ENCODE results near the gene THSD7A. TPM values are rescaled to one million over a fixed set of nuclear protein-coding genes. Genes with fewer than 3 reads are reported as not detected.
A peak's percentile ranks its signal among the peaks of the same experiment; 100 is the strongest.

Gene THSD7A
- total and polyA plus RNA-seq, 4 donors: 0.15 to 2.7 (median 1.9) TPM

GRCh38 chr7:11410656-11411644 lies 421.0 kb downstream of the THSD7A start:
- Histone ChIP-seq H3K9me3 (ENCODE audit: control insufficient read depth in 4 of 4, low read length in 3 of 4) (peaks cover 0 to 6% (median 4%) of the 10 kb centered on the region in 4 donors), H3K27me3 (ENCODE audit: control insufficient read depth in 4 of 4, insufficient read depth in 4 of 4, low read length in 3 of 4) (no peaks in the 10 kb centered on the region), H3K4me1 (ENCODE audit: control insufficient read depth in 4 of 4, insufficient read depth in 4 of 4, low read length in 3 of 4) (no peaks in the 10 kb centered on the region), H3K4me3 (ENCODE audit: low read depth in 1 of 3, low read length in 3 of 3) (no peak overlapping the region), H3K9ac (ENCODE audit: low read depth in 1 of 2, low read length in 2 of 2) (no peak overlapping the region), H3K27ac (ENCODE audit: low read depth in 1 of 2, low read length in 2 of 2) (no peak overlapping the region), H3K36me3 (ENCODE audit: control insufficient read depth in 4 of 4, insufficient read depth in 3 of 4, low read depth in 1 of 4, low read length in 3 of 4) (peaks cover 0 to 4% (median 2%) of the 10 kb centered on the region in 4 donors)
- DNase-seq (ENCODE audit: low spot score): no peak
- WGBS: 92% methylated on average over 8 of the region's 8 CpGs
- TF ChIP-seq MAX (IDR thresholded peaks at IDR 0.05) (no peak), NR2F2 (IDR thresholded peaks at IDR 0.05) (no peak), ATF3 (IDR thresholded peaks at IDR 0.05) (no peak), JUND (IDR thresholded peaks at IDR 0.05) (no peak), FOXA1 (IDR thresholded peaks at IDR 0.05) (no peak), RXRA (IDR thresholded peaks at IDR 0.05) (no peak), RAD21 (IDR thresholded peaks at IDR 0.05) (no peak), ZBTB33 (IDR thresholded peaks at IDR 0.05) (no peak)

GRCh38 chr7:11404355-11404754 lies 427.6 kb downstream of the THSD7A start:
- Histone ChIP-seq H3K4me3 (ENCODE audit: low read depth in 1 of 3, low read length in 3 of 3) (no peak overlapping the region), H3K36me3 (ENCODE audit: control insufficient read depth in 4 of 4, insufficient read depth in 3 of 4, low read depth in 1 of 4, low read length in 3 of 4) (peaks cover 0 to 4% (median under 1%) of the 10 kb centered on the region in 4 donors), H3K27ac (ENCODE audit: low read depth in 1 of 2, low read length in 2 of 2) (no peak overlapping the region), H3K9ac (ENCODE audit: low read depth in 1 of 2, low read length in 2 of 2) (no peak overlapping the region), H3K9me3 (ENCODE audit: control insufficient read depth in 4 of 4, low read length in 3 of 4) (no peaks in the 10 kb centered on the region), H3K4me1 (ENCODE audit: control insufficient read depth in 4 of 4, insufficient read depth in 4 of 4, low read length in 3 of 4) (peaks cover 1 to 7% (median 5%) of the 10 kb centered on the region in 4 donors), H3K27me3 (ENCODE audit: control insufficient read depth in 4 of 4, insufficient read depth in 4 of 4, low read length in 3 of 4) (no peaks in the 10 kb centered on the region)
- DNase-seq (ENCODE audit: low spot score): no peak
- TF ChIP-seq RXRA (IDR thresholded peaks at IDR 0.05) (peak; percentile 35 to 48), SP1 (IDR thresholded peaks at IDR 0.05) (peak; percentile 48), HNF4A (conservative IDR thresholded peaks at IDR 0.05) (peak; percentile 88 to 92), HNF4G (IDR thresholded peaks at IDR 0.05) (peak; percentile 74), FOXA1 (IDR thresholded peaks at IDR 0.05) (no peak), REST (IDR thresholded peaks at IDR 0.05) (no peak), JUND (IDR thresholded peaks at IDR 0.05) (peak in 1 of 2 donors; percentile 22), NR2F2 (IDR thresholded peaks at IDR 0.05) (no peak), YY1 (IDR thresholded peaks at IDR 0.05) (peak; percentile 16)
- 41% methylated on average over 1 of the region's 1 CpG for WGBS

Data from liver (tissue), 9 donors.